Hematopoietic multipotent progenitor cell treated with erythropoietin and hydrocortisone succinate and interleukin-3 and kit ligand, for 15 days (in vitro differentiated cells): ENCODE measurements around the gene FOXO3.
"Not testable (repeated sequence)": the region's sequence is repeated elsewhere in the genome, so short reads cannot be mapped to it uniquely, and the experiment has no call there.

Source experiments
- DNase-seq: peaks from one replicate; pipeline ENCODE4 v3.0.0-alpha.2; 2015; ENCODE audit warnings: low spot score

The FOXO3 gene

GRCh38 chr6:108661982-108662381 is 101.3 kb downstream of the FOXO3 start:
- no peak for DNase-seq

- DNase-seq, result no peak
Observed at GRCh38 chr6:108662702-108663101, 102.0 kb downstream of the FOXO3 start.

DNA sequence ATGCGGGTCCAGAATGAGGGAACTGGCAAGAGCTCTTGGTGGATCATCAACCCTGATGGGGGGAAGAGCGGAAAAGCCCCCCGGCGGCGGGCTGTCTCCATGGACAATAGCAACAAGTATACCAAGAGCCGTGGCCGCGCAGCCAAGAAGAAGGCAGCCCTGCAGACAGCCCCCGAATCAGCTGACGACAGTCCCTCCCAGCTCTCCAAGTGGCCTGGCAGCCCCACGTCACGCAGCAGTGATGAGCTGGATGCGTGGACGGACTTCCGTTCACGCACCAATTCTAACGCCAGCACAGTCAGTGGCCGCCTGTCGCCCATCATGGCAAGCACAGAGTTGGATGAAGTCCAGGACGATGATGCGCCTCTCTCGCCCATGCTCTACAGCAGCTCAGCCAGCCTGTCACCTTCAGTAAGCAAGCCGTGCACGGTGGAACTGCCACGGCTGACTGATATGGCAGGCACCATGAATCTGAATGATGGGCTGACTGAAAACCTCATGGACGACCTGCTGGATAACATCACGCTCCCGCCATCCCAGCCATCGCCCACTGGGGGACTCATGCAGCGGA is 102.9 kb downstream of the FOXO3 start:
- DNase-seq, result not testable (repeated sequence)

GRCh38 chr6:108665495-108666196 is 104.9 kb downstream of the FOXO3 start:
- DNase-seq, result no peak

DNA sequence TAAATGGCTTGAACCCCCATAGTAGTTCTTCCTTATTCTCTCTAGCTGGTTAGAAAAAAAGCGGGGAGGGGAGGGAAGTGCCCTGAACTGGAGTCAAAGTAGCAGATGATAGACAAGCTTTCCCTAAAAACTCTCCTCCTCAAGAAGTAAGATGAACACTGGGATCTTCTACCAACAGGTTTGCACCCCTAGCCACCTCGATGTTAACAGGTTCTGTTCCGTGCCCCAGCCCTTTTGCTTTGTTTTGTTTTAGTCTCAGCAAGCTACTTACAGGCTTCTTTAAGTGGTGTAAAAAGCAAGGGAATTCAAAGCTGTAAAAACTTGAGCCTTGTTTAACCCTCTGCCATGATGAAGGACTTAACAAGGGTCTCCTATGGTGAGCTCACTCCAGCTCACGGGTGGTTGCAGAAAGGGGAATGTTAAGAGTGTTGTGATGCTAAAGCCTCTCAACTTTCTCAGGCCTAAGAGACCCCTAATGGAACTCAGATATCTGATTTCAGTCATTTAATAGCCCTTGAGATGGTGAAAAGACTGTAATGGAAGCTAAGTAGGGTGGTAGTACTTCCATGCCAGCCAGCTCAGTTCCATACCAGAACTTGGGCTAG is 106.0 kb downstream of the FOXO3 start:
- DNase-seq, result no peak

DNA sequence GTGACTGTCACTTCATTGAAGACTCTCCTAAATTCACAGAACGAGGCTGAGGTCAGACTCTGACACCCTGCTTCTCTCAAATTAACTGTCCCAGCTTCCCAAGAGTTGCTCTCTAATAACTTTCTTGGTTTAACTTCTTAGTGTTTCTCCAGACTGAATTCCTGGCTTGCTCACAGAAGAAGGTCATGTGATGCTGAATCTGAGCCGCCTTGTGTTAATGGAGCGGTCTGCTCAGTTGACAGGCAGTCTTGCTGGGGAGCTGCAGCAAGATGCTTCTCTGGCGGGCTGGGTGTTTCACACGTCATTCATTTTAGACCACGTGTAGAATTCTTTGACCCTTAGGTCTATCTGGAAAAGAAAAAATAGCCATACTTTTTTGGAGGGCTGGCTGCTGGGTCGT is 107.3 kb downstream of the FOXO3 start:
- DNase-seq, result no peak

DNA sequence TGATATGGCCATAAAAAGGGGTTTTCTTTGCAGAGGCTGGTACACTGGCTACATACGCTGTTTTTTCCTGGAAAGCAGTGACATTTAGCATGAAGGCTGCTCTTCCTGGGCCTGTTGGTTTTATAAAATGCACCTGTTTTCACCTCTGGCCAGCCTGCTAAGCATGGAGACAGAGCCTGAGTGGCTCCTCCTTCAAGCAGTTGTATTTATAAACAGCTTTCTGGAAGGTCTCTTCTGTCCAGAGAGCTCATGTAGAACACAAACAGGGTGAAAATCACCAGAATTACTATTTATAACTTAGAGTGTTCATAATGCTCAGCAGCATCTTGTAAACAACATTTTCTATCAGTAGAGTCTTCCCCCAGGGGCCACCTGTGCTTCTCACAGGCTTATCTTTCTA is 109.0 kb downstream of the FOXO3 start:
- DNase-seq, result no peak

- no peak for DNase-seq
Observed at GRCh38 chr6:108671175-108671574, 110.5 kb downstream of the FOXO3 start.

DNA sequence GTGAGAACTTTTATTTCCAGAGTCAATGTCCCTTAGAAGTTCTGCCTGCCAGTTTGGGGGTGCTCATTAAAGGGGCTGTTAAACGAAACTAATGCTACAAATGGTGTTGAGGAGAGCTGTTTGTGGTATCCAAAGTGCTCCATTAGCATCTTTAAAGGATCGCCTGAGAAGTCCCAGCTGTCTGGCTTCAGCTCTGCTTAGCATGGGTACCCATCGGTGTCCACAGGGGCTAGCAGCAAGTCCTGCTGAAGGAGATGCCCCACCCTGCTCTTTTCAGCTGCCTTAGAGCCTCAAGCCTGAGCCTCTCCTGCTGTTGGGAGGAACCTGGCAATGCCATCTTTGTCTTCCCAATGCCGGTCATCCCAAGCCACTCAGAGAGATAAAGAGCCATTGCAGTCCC is 111.1 kb downstream of the FOXO3 start:
- DNase-seq, result no peak

- DNase-seq, result no peak
Observed at GRCh38 chr6:108672641-108673040, 111.9 kb downstream of the FOXO3 start.

DNA sequence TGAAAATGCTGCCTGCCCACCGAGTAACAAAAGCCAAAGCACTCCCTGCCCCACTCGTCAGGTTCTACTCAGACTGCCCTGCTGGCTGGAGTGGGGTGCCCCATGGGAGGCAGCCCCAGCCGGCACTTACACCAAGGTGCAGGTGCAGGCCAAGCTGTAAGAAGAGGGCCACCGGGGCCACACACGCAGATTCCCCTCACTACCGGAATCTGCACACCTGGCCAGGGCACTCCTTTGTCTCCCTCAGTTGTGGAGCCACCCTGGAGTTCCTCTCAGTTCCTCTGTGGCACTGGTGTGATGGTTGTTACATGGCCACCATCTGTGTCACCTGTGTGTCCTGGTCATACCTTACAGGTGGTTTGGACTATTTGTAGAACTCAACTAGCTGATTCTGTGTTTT is 112.4 kb downstream of the FOXO3 start:
- DNase-seq, result no peak

- DNase-seq, result no peak
Observed at GRCh38 chr6:108673602-108674001, 112.9 kb downstream of the FOXO3 start.

- no peak for DNase-seq
Observed at GRCh38 chr6:108675226-108676200, 114.8 kb downstream of the FOXO3 start.

- no peak for DNase-seq
Observed at GRCh38 chr6:108676555-108676954, 115.8 kb downstream of the FOXO3 start.

GRCh38 chr6:108677357-108677756 is 116.6 kb downstream of the FOXO3 start:
- DNase-seq, result no peak

GRCh38 chr6:108677894-108678293 is 117.2 kb downstream of the FOXO3 start:
- DNase-seq, result no peak

GRCh38 chr6:108680314-108680713 is 119.6 kb downstream of the FOXO3 start:
- DNase-seq, result not testable (repeated sequence)

- not testable (repeated sequence) for DNase-seq
Observed at GRCh38 chr6:108681721-108682120, 121.0 kb downstream of the FOXO3 start.

GRCh38 chr6:108682383-108683119 is 121.8 kb downstream of the FOXO3 start:
- not testable (repeated sequence) for DNase-seq

DNA sequence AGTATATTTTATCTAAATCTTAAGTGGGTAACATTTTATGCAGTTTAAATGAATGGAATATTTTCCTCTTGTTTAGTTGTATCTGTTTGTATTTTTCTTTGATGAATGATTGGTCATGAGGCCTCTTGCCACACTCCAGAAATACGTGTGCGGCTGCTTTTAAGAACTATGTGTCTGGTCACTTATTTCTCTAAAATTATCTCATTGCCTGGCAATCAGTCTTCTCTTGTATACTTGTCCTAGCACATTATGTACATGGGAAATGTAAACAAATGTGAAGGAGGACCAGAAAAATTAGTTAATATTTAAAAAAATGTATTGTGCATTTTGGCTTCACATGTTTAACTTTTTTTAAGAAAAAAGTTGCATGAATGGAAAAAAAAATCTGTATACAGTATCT is 123.3 kb downstream of the FOXO3 start:
- not testable (repeated sequence) for DNase-seq

GRCh38 chr6:108684771-108685329 is 124.1 kb downstream of the FOXO3 start:
- no peak for DNase-seq
